B cell (primary cell): ENCODE data around the gene MS4A18. TPM values are rescaled to one million over a fixed set of nuclear protein-coding genes. Genes with fewer than 3 reads are reported as not detected.
"Not testable (repeated sequence)": the region's sequence is repeated elsewhere in the genome, so short reads cannot be mapped to it uniquely, and the experiment has no call there.

ENCODE experiments used
- ATAC-seq: fragments of 200-7000 bp; cut with Tn5 transposase; one replicate; pipeline ENCODE4 v1.10.0; 2021; ENCODE audit warnings: low read depth, mild to moderate bottlenecking, moderate number of reproducible peaks, moderate library complexity
- CTCF ChIA-PET: fragments of 350-600 bp; sonication (Branson Sonifier 250); formaldehyde crosslinking; loops from one replicate; lab custom pipeline; 2021; ENCODE audit warnings: antibody characterized with exemption, inconsistent platforms; lab: Charles Lee
- POLR2A ChIA-PET: fragments of 350-600 bp; sonication (Branson Sonifier 250); formaldehyde crosslinking; loops from one replicate; lab custom pipeline; 2021; ENCODE audit warnings: antibody characterized with exemption; lab: Charles Lee
- DNase-seq: peaks from one replicate; pipeline ENCODE4 v3.0.0; 2013
- H2AFZ ChIP-seq: 2 replicates; pipeline ENCODE4 v1.6.1; 2012; ENCODE audit warnings: mild to moderate bottlenecking, low read depth, low read length; ENCODE audit not compliant: insufficient read depth, poor library complexity, severe bottlenecking
- H3K27ac ChIP-seq, 2 donors: 1 replicate in 1 of 2; 2 replicates in 1 of 2; pipeline ENCODE4 v1.5.1; 2012 to 2013; ENCODE audit warnings: low read length in 2 of 2, mild to moderate bottlenecking in 2 of 2, moderate library complexity in 1 of 2
- H3K27me3 ChIP-seq, 4 experiments: fragments of 200-600 bp in 1 of 4; sonication (generic) in 1 of 4; replicated peaks in 1 of 4; 1 replicate in 2 of 4; 2 replicates in 2 of 4; pipeline versions ENCODE4 v1.6.1 to v1.7.0; 2013 to 2016; ENCODE audit warnings: low read length in 3 of 4, mild to moderate bottlenecking in 2 of 4, mixed read lengths in 1 of 4, moderate library complexity in 1 of 4; ENCODE audit not compliant: insufficient read depth in 4 of 4, control insufficient read depth in 3 of 4; ENCODE audit errors: control extremely low read depth in 1 of 4
- H3K36me3 ChIP-seq, 2 experiments: replicated peaks in 1 of 2; 1 replicate in 1 of 2; 2 replicates in 1 of 2; pipeline versions ENCODE4 v1.6.1 to v1.7.1; 2013; ENCODE audit warnings: low read length in 1 of 2; ENCODE audit not compliant: insufficient read depth in 2 of 2, control insufficient read depth in 1 of 2; ENCODE audit errors: control extremely low read depth in 1 of 2, extremely low read depth in 1 of 2
- H3K4me1 ChIP-seq, 2 donors: fragments of 200-600 bp in 1 of 2; sonication (generic) in 1 of 2; 1 replicate in 1 of 2; 2 replicates in 1 of 2; pipeline versions ENCODE4 v1.5.1 to v1.6.1; 2013 to 2017; ENCODE audit warnings: low read length in 2 of 2; ENCODE audit not compliant: control insufficient read depth in 2 of 2, insufficient read depth in 2 of 2
- H3K4me2 ChIP-seq: replicated peaks from 2 replicates; pipeline ENCODE3; 2012; ENCODE audit warnings: mild to moderate bottlenecking, low read depth, low read length; ENCODE audit not compliant: poor library complexity, severe bottlenecking
- H3K4me3 ChIP-seq, 5 experiments: fragments of 200-600 bp in 1 of 5; sonication (generic) in 1 of 5; 1 replicate in 3 of 5; 2 replicates in 2 of 5; pipeline versions ENCODE4 v1.5.1 to v1.7.0; 2011 to 2016; ENCODE audit warnings: low read length in 4 of 5, mild to moderate bottlenecking in 4 of 5, low read depth in 2 of 5, control low read depth in 1 of 5, moderate library complexity in 1 of 5; ENCODE audit not compliant: insufficient read depth in 1 of 5; ENCODE audit errors: control extremely low read depth in 1 of 5, extremely low read depth in 1 of 5
- H3K79me2 ChIP-seq: fragments of 200-600 bp; sonication (generic); one replicate; pipeline ENCODE4 v1.6.0; 2016; ENCODE audit warnings: low read length; ENCODE audit not compliant: control insufficient read depth, insufficient read depth
- H3K9ac ChIP-seq: fragments of 200-600 bp; sonication (generic); 2 replicates; pipeline ENCODE4 v1.6.1; 2017; ENCODE audit warnings: mild to moderate bottlenecking, low read length, moderate library complexity
- H3K9me3 ChIP-seq, 3 donors: one replicate each; pipeline versions ENCODE4 v1.6.1 to v1.7.1; 2013; ENCODE audit warnings: low read length in 2 of 3; ENCODE audit not compliant: control insufficient read depth in 2 of 3, insufficient read depth in 1 of 3; ENCODE audit errors: control extremely low read depth in 1 of 3
- H4K20me1 ChIP-seq: 2 replicates; pipeline ENCODE4 v1.6.0; 2012; ENCODE audit warnings: mild to moderate bottlenecking, low read length; ENCODE audit not compliant: insufficient read depth, control insufficient read depth, poor library complexity, severe bottlenecking
- H3K27ac Mint-ChIP-seq: one replicate; pipeline ENCODE4 v1.8.0; 2021; ENCODE audit warnings: mixed read lengths
- H3K27me3 Mint-ChIP-seq: one replicate; pipeline ENCODE4 v1.8.0; 2021; ENCODE audit warnings: mixed read lengths
- H3K4me1 Mint-ChIP-seq: one replicate; pipeline ENCODE4 v1.8.0; 2021; ENCODE audit warnings: mixed read lengths
- H3K4me3 Mint-ChIP-seq: one replicate; pipeline ENCODE4 v1.8.0; 2021; ENCODE audit warnings: mixed read lengths
- H3K9me3 Mint-ChIP-seq: one replicate; pipeline ENCODE4 v1.8.0; 2022; ENCODE audit warnings: mixed read lengths; ENCODE audit not compliant: insufficient read depth
- CTCF ChIP-seq: fragments of 200-600 bp; IDR thresholded peaks from one replicate; pipeline ENCODE4 v1.8.0; 2022; ENCODE audit warnings: antibody characterized with exemption, mild to moderate bottlenecking
- EZH2 ChIP-seq: IDR thresholded peaks from 2 replicates; pipeline ENCODE4 v1.6.1; 2012; ENCODE audit warnings: borderline replicate concordance, low read depth, mild to moderate bottlenecking, moderate library complexity, low read length; ENCODE audit not compliant: insufficient read depth, poor library complexity, severe bottlenecking
- WGBS: methylation state at CpG from one replicate; pipeline ENCODE4 v1.1.5; 2013; ENCODE audit warnings: missing lambda C conversion rate; ENCODE audit not compliant: insufficient coverage; 5-methylcytosine and 5-hydroxymethylcytosine counted together
- intact Hi-C: fragments of 100-400 bp; cut with micrococcal nuclease; formaldehyde crosslinking; loops from one replicate; pipeline ENCODE4 v1.10.0; 2022
- polyA minus RNA-seq: library from RNA; depleted of rRNA, polyadenylated mRNA; stranded (reverse); fragments of >200 nt; gene quantifications from 2 replicates; pipeline ENCODE4 v1.2.3, GENCODE V29; 2012
- polyA plus RNA-seq: library from polyadenylated mRNA; depleted of rRNA; stranded (reverse); fragments of >200 nt; gene quantifications from 2 replicates; pipeline ENCODE4 v1.2.3, GENCODE V29; 2012
- total RNA-seq, 2 donors: library from RNA; stranded (reverse); fragments of 120-200 nt in 1 of 2; gene quantifications; 1 replicate in 1 of 2; 2 replicates in 1 of 2; pipeline versions ENCODE4 v1.2.3 to v1.2.4, GENCODE V29; 2013 to 2022

Gene MS4A18
- total RNA-seq (not detected in 2 replicates), polyA plus RNA-seq (not detected in 2 replicates), polyA minus RNA-seq (not detected in 2 replicates)
- not detected for total RNA-seq (2013)

DNA sequence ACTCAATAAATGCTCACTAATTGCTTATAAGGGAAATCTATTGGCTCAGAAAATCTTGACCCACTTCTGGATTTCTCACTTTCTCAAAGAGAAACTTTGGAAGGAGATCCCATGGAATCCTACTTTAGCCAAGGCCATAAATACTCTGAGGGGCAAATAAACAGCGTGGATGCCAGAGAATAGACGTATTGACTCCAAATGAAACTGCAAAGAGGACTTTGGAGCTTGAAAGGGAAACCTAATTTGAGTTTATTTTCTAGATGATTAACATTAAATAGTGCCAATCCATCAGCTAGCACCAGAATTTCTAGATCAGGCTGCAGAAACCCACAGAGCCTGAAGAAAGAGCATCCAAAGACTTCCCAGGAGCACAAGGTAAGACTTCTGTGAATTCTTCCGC, at the start of gene MS4A18:
Gene MS4A18 (plus strand): TSS at position 301 of the 400 bp plus-strand sequence.
- H2AFZ ChIP-seq = no peak within 1 kb of the TSS
- Mint-ChIP-seq H3K4me1 (no peaks in the 10 kb centered on the region), H3K27me3 (peaks cover 30% of the 10 kb centered on the region), H3K27ac (no peak within 1 kb of the TSS), H3K4me3 (no peak within 1 kb of the TSS), H3K9me3 (no peaks in the 10 kb centered on the region)
- H4K20me1 ChIP-seq = no peaks in the 10 kb centered on the region
- ATAC-seq (no peak), DNase-seq (no peak)
- intact Hi-C loops = no loop called here
- no peaks in the 10 kb centered on the region for H3K4me1 ChIP-seq
- no peaks in the 10 kb centered on the region for H3K79me2 ChIP-seq
- no peaks in the 10 kb centered on the region for H3K36me3 ChIP-seq
- H3K27me3 ChIP-seq = peaks cover 0 to 2% (median 1%) of the 10 kb centered on the region in 4 experiments
- H3K4me2 ChIP-seq = no peak within 1 kb of the TSS
- H3K4me3 ChIP-seq = no peak within 1 kb of the TSS
- TF ChIP-seq EZH2 = no peak
- no peak for TF ChIP-seq CTCF
- no peaks in the 10 kb centered on the region for H3K9me3 ChIP-seq
- 100% methylated on average over 1 of the region's 3 CpGs for WGBS
- H3K27ac ChIP-seq = no peak within 1 kb of the TSS
- POLR2A ChIA-PET = no interaction called here
- CTCF ChIA-PET = no interaction called here
- no peak within 1 kb of the TSS for H3K9ac ChIP-seq

GRCh38 chr11:60678231-60678630, 46.3 kb upstream of the MS4A18 start:
- H3K27ac Mint-ChIP-seq, H3K4me3 Mint-ChIP-seq, DNase-seq, H3K36me3 ChIP-seq, CTCF ChIA-PET, H3K27ac ChIP-seq, H3K4me1 ChIP-seq, H3K79me2 ChIP-seq, ATAC-seq, H3K4me3 ChIP-seq, intact Hi-C loops, H3K9ac ChIP-seq, H3K4me1 Mint-ChIP-seq, H3K27me3 ChIP-seq, H3K4me2 ChIP-seq, H2AFZ ChIP-seq, POLR2A ChIA-PET, H4K20me1 ChIP-seq: not testable (repeated sequence)
- peaks cover 13% of the 10 kb centered on the region for H3K27me3 Mint-ChIP-seq
- 100% methylated on average over 2 of the region's 2 CpGs for WGBS
- peaks cover 6 to 33% (median 15%) of the 10 kb centered on the region in 3 donors for H3K9me3 ChIP-seq
- H3K9me3 Mint-ChIP-seq = peaks cover 17% of the 10 kb centered on the region
